ENCODE measurements around the gene UBXN10.

The UBXN10 gene

GRCh38 chr1:20141001-20141400 lies 44.9 kb upstream of the UBXN10 start:
- H3K27ac ChIP-seq, result no peak overlapping the region

GRCh38 chr1:20141466-20141865 lies 44.4 kb upstream of the UBXN10 start:
- no peak for TF ChIP-seq POLR2AphosphoS5 (IDR thresholded peaks at IDR 0.05; ENCODE audit: borderline replicate concordance, low read depth, low read length)
- no peak for TF ChIP-seq FOXP2 (optimal IDR thresholded peaks at IDR 0.05; ENCODE audit: control extremely low read depth, extremely low read length, insufficient read depth)
- no peak for TF ChIP-seq EZH2 (IDR thresholded peaks at IDR 0.05)
- Histone ChIP-seq H3K27ac (no peak overlapping the region), H3K4me3 (no peak overlapping the region), H3K36me3 (ENCODE audit: insufficient read depth, low read length) (no peaks in the 10 kb centered on the region), H3K9ac (ENCODE audit: insufficient read length) (no peak overlapping the region), H3K9me3 (ENCODE audit: low read depth, low read length) (no peaks in the 10 kb centered on the region)
- DNase-seq (ENCODE audit: low read depth, low spot score), result no peak

More at GRCh38 chr1:20141001-20141400, 44.9 kb upstream of the UBXN10 start:
- Histone ChIP-seq H3K36me3 (ENCODE audit: insufficient read depth, low read length) (no peaks in the 10 kb centered on the region), H3K4me3 (no peak overlapping the region), H3K9me3 (ENCODE audit: low read depth, low read length) (no peaks in the 10 kb centered on the region), H3K9ac (ENCODE audit: insufficient read length) (no peak overlapping the region)
- TF ChIP-seq FOXP2 (optimal IDR thresholded peaks at IDR 0.05; ENCODE audit: control extremely low read depth, extremely low read length, insufficient read depth) (no peak), POLR2AphosphoS5 (IDR thresholded peaks at IDR 0.05; ENCODE audit: borderline replicate concordance, low read depth, low read length) (no peak), EZH2 (IDR thresholded peaks at IDR 0.05) (no peak)
- no peak for DNase-seq (ENCODE audit: low read depth, low spot score)

- H3K36me3 ChIP-seq (ENCODE audit: insufficient read depth, low read length), result no peaks in the 10 kb centered on the region
- DNase-seq (ENCODE audit: low read depth, low spot score), result no peak
- no peak overlapping the region for H3K27ac ChIP-seq
- no peaks in the 10 kb centered on the region for H3K9me3 ChIP-seq (ENCODE audit: low read depth, low read length)
- no peak overlapping the region for H3K4me3 ChIP-seq
- TF ChIP-seq FOXP2 (optimal IDR thresholded peaks at IDR 0.05; ENCODE audit: control extremely low read depth, extremely low read length, insufficient read depth) (no peak), EZH2 (IDR thresholded peaks at IDR 0.05) (no peak), POLR2AphosphoS5 (IDR thresholded peaks at IDR 0.05; ENCODE audit: borderline replicate concordance, low read depth, low read length) (no peak)
- no peak overlapping the region for H3K9ac ChIP-seq (ENCODE audit: insufficient read length)
Observed at GRCh38 chr1:20142001-20142710, 43.7 kb upstream of the UBXN10 start.

GRCh38 chr1:20143318-20143717 lies 42.6 kb upstream of the UBXN10 start:
- H3K27ac ChIP-seq, result no peak overlapping the region

GRCh38 chr1:20143734-20144565 lies 41.9 kb upstream of the UBXN10 start:
- no peak for TF ChIP-seq FOXP2 (optimal IDR thresholded peaks at IDR 0.05; ENCODE audit: control extremely low read depth, extremely low read length, insufficient read depth)
- no peak for TF ChIP-seq POLR2AphosphoS5 (IDR thresholded peaks at IDR 0.05; ENCODE audit: borderline replicate concordance, low read depth, low read length)
- TF ChIP-seq EZH2 (IDR thresholded peaks at IDR 0.05), result no peak
- no peak for DNase-seq (ENCODE audit: low read depth, low spot score)
- no peak overlapping the region for H3K27ac ChIP-seq

More at GRCh38 chr1:20143318-20143717, 42.6 kb upstream of the UBXN10 start:
- Histone ChIP-seq H3K36me3 (ENCODE audit: insufficient read depth, low read length) (no peaks in the 10 kb centered on the region), H3K4me3 (no peak overlapping the region), H3K9ac (ENCODE audit: insufficient read length) (no peak overlapping the region), H3K9me3 (ENCODE audit: low read depth, low read length) (no peaks in the 10 kb centered on the region)
- DNase-seq (ENCODE audit: low read depth, low spot score), result no peak
- no peak for TF ChIP-seq EZH2 (IDR thresholded peaks at IDR 0.05)

GRCh38 chr1:20147846-20148570 lies 37.9 kb upstream of the UBXN10 start:
- no peak overlapping the region for H3K27ac ChIP-seq
- no peaks in the 10 kb centered on the region for H3K36me3 ChIP-seq (ENCODE audit: insufficient read depth, low read length)
- H3K4me3 ChIP-seq, result no peak overlapping the region
- DNase-seq (ENCODE audit: low read depth, low spot score), result no peak
- no peaks in the 10 kb centered on the region for H3K9me3 ChIP-seq (ENCODE audit: low read depth, low read length)
- H3K9ac ChIP-seq (ENCODE audit: insufficient read length), result no peak overlapping the region
- TF ChIP-seq FOXP2 (optimal IDR thresholded peaks at IDR 0.05; ENCODE audit: control extremely low read depth, extremely low read length, insufficient read depth), result no peak
- no peak for TF ChIP-seq EZH2 (IDR thresholded peaks at IDR 0.05)
- TF ChIP-seq POLR2AphosphoS5 (IDR thresholded peaks at IDR 0.05; ENCODE audit: borderline replicate concordance, low read depth, low read length), result no peak

More at GRCh38 chr1:20143734-20144565, 41.9 kb upstream of the UBXN10 start:
- H3K4me3 ChIP-seq, result no peak overlapping the region
- H3K9me3 ChIP-seq (ENCODE audit: low read depth, low read length), result no peaks in the 10 kb centered on the region
- H3K9ac ChIP-seq (ENCODE audit: insufficient read length), result no peak overlapping the region
- no peaks in the 10 kb centered on the region for H3K36me3 ChIP-seq (ENCODE audit: insufficient read depth, low read length)

- Histone ChIP-seq H3K4me3 (no peak overlapping the region), H3K36me3 (ENCODE audit: insufficient read depth, low read length) (no peaks in the 10 kb centered on the region), H3K27ac (no peak overlapping the region), H3K9me3 (ENCODE audit: low read depth, low read length) (no peaks in the 10 kb centered on the region), H3K9ac (ENCODE audit: insufficient read length) (no peak overlapping the region)
- TF ChIP-seq POLR2AphosphoS5 (IDR thresholded peaks at IDR 0.05; ENCODE audit: borderline replicate concordance, low read depth, low read length), result no peak
- no peak for TF ChIP-seq FOXP2 (optimal IDR thresholded peaks at IDR 0.05; ENCODE audit: control extremely low read depth, extremely low read length, insufficient read depth)
- no peak for TF ChIP-seq EZH2 (IDR thresholded peaks at IDR 0.05)
- no peak for DNase-seq (ENCODE audit: low read depth, low spot score)
Observed at GRCh38 chr1:20148571-20149500, 37.1 kb upstream of the UBXN10 start.

Measured in SK-N-MC (cell line).